ENCODE data around the gene STPG4. TPM values are rescaled to one million over a fixed set of nuclear protein-coding genes. Genes with fewer than 3 reads are reported as not detected.

Gene STPG4
- total and polyA plus RNA-seq, 2 of the 8 experiments (the other 6 are each of a cell fraction or from before 2014, with no cell fraction given) = 0.28 TPM; not detected in 1

- no peak overlapping the region for H2BK120ac ChIP-seq (replicated peaks; ENCODE audit: low read depth, low read length)
- ChIA-PET CTCF (ENCODE audit: partially characterized antibody) (interaction anchor here (0.8 to 1.9 kb wide), 7 partner anchors 9 to 266 kb away, joined by 3 to 6 read pairs (median 3); no protein-coding TSS in a partner anchor), POLR2A (ENCODE audit: partially characterized antibody) (interaction anchor here (1.4 kb wide), 1 partner anchor 13 kb away, joined by 4 read pairs; no protein-coding TSS in a partner anchor)
- H2BK5ac ChIP-seq (ENCODE audit: low read depth, low read length) = 0 out of 2 replicates have a peak overlapping the region, but pooled peaks have one; percentile 1
- peak overlapping the region; percentile 58; the same call in 1 of the 2 replicates for H2AK5ac ChIP-seq (ENCODE audit: low read depth, low read length)
- H4K91ac ChIP-seq (replicated peaks; ENCODE audit: insufficient read length, low read length) = peak overlapping the region; percentile 44
- no peak overlapping the region for H2BK15ac ChIP-seq (ENCODE audit: low read length)
- H3K4ac ChIP-seq (replicated peaks; ENCODE audit: insufficient read length, low read depth, low read length) = no peak overlapping the region
- no peak overlapping the region for H3K4me3 ChIP-seq (ENCODE audit: extremely low read depth in 1 of 4, insufficient read depth in 2 of 4, low read depth in 3 of 4, low read length in 4 of 4)
- H3K36me3 ChIP-seq (ENCODE audit: control insufficient read depth in 2 of 4, insufficient read depth in 4 of 4, low read length in 3 of 4) = no peaks in the 10 kb centered on the region; a peak in 1 of 8 replicates
- H3K23ac ChIP-seq (ENCODE audit: insufficient read length) = no peak overlapping the region
- no peak overlapping the region for H3K56ac ChIP-seq (replicated peaks; ENCODE audit: insufficient read length, low read depth, low read length)
- H3K18ac ChIP-seq (ENCODE audit: extremely low read depth, low read length) = no peak overlapping the region
- no peaks in the 10 kb centered on the region for H4K20me1 ChIP-seq (replicated peaks in 1 of 2; ENCODE audit: control insufficient read depth in 1 of 2, insufficient read depth in 2 of 2, low read length in 2 of 2)
- H3K4me1 ChIP-seq (replicated peaks in 1 of 4; ENCODE audit: control insufficient read depth in 3 of 4, insufficient read depth in 4 of 4, low read length in 3 of 4) = peaks cover 3 to 19% (median 9%) of the 10 kb centered on the region in 4 experiments
- no peak overlapping the region for H3K9ac ChIP-seq (replicated peaks in 1 of 4; ENCODE audit: extremely low read depth in 1 of 4, low read depth in 3 of 4, low read length in 3 of 4)
- H3K27ac ChIP-seq (ENCODE audit: low read depth, low read length) = no peak overlapping the region
- H2BK12ac ChIP-seq (ENCODE audit: low read depth, low read length) = no peak overlapping the region
- no peak overlapping the region for H4K8ac ChIP-seq (ENCODE audit: extremely low read depth, insufficient read depth, low read length)
- H4K5ac ChIP-seq (ENCODE audit: insufficient read length, low read depth, low read length) = no peak overlapping the region
- no peaks in the 10 kb centered on the region for H3K9me3 ChIP-seq (ENCODE audit: insufficient read depth in 2 of 2, low read depth in 1 of 2, low read length in 1 of 2)
- DNase-seq (ENCODE audit: low read depth in 1 of 2, low spot score in 2 of 2) = no peak
- H2BK20ac ChIP-seq (ENCODE audit: low read length) = no peak overlapping the region
- H3K79me1 ChIP-seq (ENCODE audit: low read depth, low read length) = no peaks in the 10 kb centered on the region
- H3K14ac ChIP-seq (ENCODE audit: insufficient read length) = no peak overlapping the region
- no peaks in the 10 kb centered on the region for H3K23me2 ChIP-seq (ENCODE audit: low read depth, low read length)
- FAIRE-seq = no peak
- TF ChIP-seq CTBP2 (IDR thresholded peaks at IDR 0.05; ENCODE audit: borderline replicate concordance, insufficient read depth, insufficient read length, low read length) (no peak), USF2 (IDR thresholded peaks at IDR 0.05; ENCODE audit: low read length) (no peak), FOSL1 (IDR thresholded peaks at IDR 0.05; ENCODE audit: insufficient read depth, low read depth, low read length) (no peak), BRCA1 (IDR thresholded peaks at IDR 0.05; ENCODE audit: low read depth, low read length) (no peak), GABPA (IDR thresholded peaks at IDR 0.05; ENCODE audit: borderline replicate concordance, insufficient read depth, low read length) (no peak), EGR1 (IDR thresholded peaks at IDR 0.05; ENCODE audit: borderline replicate concordance, low read depth, low read length) (no peak), SIN3A (conservative IDR thresholded peaks at IDR 0.05 in 1 of 2, IDR thresholded peaks at IDR 0.05 in 1 of 2; ENCODE audit: low read depth in 1 of 2, low read length in 2 of 2) (no peak), NRF1 (IDR thresholded peaks at IDR 0.05; ENCODE audit: low read depth, low read length) (no peak), EP300 (IDR thresholded peaks at IDR 0.05; ENCODE audit: borderline replicate concordance in 1 of 2, low read depth in 2 of 2, low read length in 2 of 2) (no peak), SUZ12 (IDR thresholded peaks at IDR 0.05; ENCODE audit: low read length) (no peak)
- H2AFZ ChIP-seq (ENCODE audit: low read length) = no peak overlapping the region
- H3K79me2 ChIP-seq (ENCODE audit: control insufficient read depth in 1 of 2, insufficient read depth in 2 of 2, low read length in 2 of 2) = no peaks in the 10 kb centered on the region
- no peaks in the 10 kb centered on the region for H3K27me3 ChIP-seq (replicated peaks in 1 of 4; ENCODE audit: control insufficient read depth in 3 of 4, extremely low read depth in 1 of 4, insufficient read depth in 3 of 4, low read length in 3 of 4)
- no peak overlapping the region for H3K4me2 ChIP-seq (ENCODE audit: insufficient read depth in 1 of 2, low read depth in 2 of 2, low read length in 2 of 2)
- WGBS, 2 experiments (ENCODE audit: extremely low coverage in 1 of 2, insufficient coverage in 1 of 2, insufficient read length in 1 of 2, insufficient replicate concordance in 2 of 2, low coverage in 1 of 2, low lambda C conversion rate in 2 of 2, missing lambda C conversion rate in 1 of 2) = 88% methylated on average over 15 of the region's 15 CpGs; no CpG with 5 or more reads in 1 of the 2 experiments
Observed at GRCh38 chr2:47056868-47057686, 98.0 kb downstream of the STPG4 start.

Measured in H1 (cell line).